HCT116 (cell line): ENCODE data around the gene FBXL16. TPM values are rescaled to one million over a fixed set of nuclear protein-coding genes. Genes with fewer than 3 reads are reported as not detected.
A peak's percentile ranks its signal among the peaks of the same experiment; 100 is the strongest.

Experiments
- ATAC-seq: fragments of 200-7000 bp; cut with Tn5 transposase; 2 replicates; pipeline ENCODE4 v1.9.1; 2020; ENCODE audit warnings: mild to moderate bottlenecking, moderate library complexity
- BruUV-seq: library from RNA; stranded (reverse); fragments of 400-500 nt; replicated peaks from 2 replicates; lab custom pipeline; 2021; lab: Mats Ljungman, UMichigan
- CTCF ChIA-PET: fragments of 300-600 bp; sonication (Branson Sonifier 250); formaldehyde crosslinking; loops from one replicate; lab custom pipeline; 2021; ENCODE audit warnings: antibody characterized with exemption; lab: Charles Lee
- POLR2A ChIA-PET: fragments of 300-600, 350-600 bp; sonication (Branson Sonifier 250); formaldehyde crosslinking; loops from one replicate; lab custom pipeline; 2021; ENCODE audit warnings: antibody characterized with exemption; lab: Charles Lee
- RAD21 ChIA-PET, 2 experiments: fragments of 300-600 bp; sonication (Branson Sonifier 250); formaldehyde crosslinking; loops; one replicate each; lab custom pipeline; 2023; ENCODE audit warnings: low total read pairs in 2 of 2; ENCODE audit not compliant: uncharacterized antibody in 2 of 2, unreplicated experiment in 2 of 2, low non-redundant PET in 1 of 2; lab: Charles Lee
- DNase-seq: peaks from one replicate; pipeline ENCODE4 v3.0.0-alpha.2; 2010; ENCODE audit warnings: low read depth, low spot score
- H2AFZ ChIP-seq: fragments of 200-600 bp; shearing (Covaris generic), sonication (generic); 2 replicates; pipeline ENCODE4 v1.6.1; 2017; ENCODE audit warnings: low read depth, mixed run types, mixed read lengths, antibody characterized with exemption, low read length; ENCODE audit not compliant: poor library complexity, severe bottlenecking
- H3K27ac ChIP-seq: 2 replicates; pipeline ENCODE4 v1.5.1; 2012; ENCODE audit warnings: low read depth, low read length
- H3K27me3 ChIP-seq: fragments of 200-600 bp; sonication (generic); 2 replicates; pipeline ENCODE4 v1.6.1; 2016; ENCODE audit warnings: mixed run types, low read length, mixed read lengths; ENCODE audit not compliant: insufficient read depth
- H3K36me3 ChIP-seq, 2 experiments: fragments of 200-500 bp in 1 of 2; fragments of 200-600 bp in 1 of 2; sonication (Bioruptor generic) in 1 of 2; sonication (generic) in 1 of 2; 2 replicates each; pipeline versions ENCODE4 v1.5.1 to v1.6.1; 2014 to 2016; ENCODE audit warnings: low read length in 2 of 2, inconsistent platforms in 1 of 2, mixed read lengths in 1 of 2, mixed run types in 1 of 2; ENCODE audit not compliant: insufficient read depth in 2 of 2, control insufficient read depth in 1 of 2
- H3K4me1 ChIP-seq, 2 experiments: fragments of 200-600 bp in 1 of 2; sonication (generic) in 1 of 2; 2 replicates each; pipeline versions ENCODE4 v1.5.1 to v1.6.1; 2012 to 2017; ENCODE audit warnings: low read length in 2 of 2, inconsistent platforms in 1 of 2, mild to moderate bottlenecking in 1 of 2, mixed read lengths in 1 of 2, mixed run types in 1 of 2, moderate library complexity in 1 of 2; ENCODE audit not compliant: insufficient read depth in 2 of 2, control insufficient read depth in 1 of 2
- H3K4me2 ChIP-seq: fragments of 200-600 bp; sonication (generic); 2 replicates; pipeline ENCODE4 v1.6.1; 2017; ENCODE audit warnings: mixed run types, low read length, mixed read lengths
- H3K4me3 ChIP-seq, 2 experiments: fragments of 200-600 bp in 1 of 2; sonication (generic) in 1 of 2; replicated peaks in 1 of 2; 2 replicates each; pipeline ENCODE4 v1.5.1; 2011 to 2016; ENCODE audit warnings: low read length in 2 of 2, control low read depth in 1 of 2, low read depth in 1 of 2, mild to moderate bottlenecking in 1 of 2, mixed read lengths in 1 of 2, mixed run types in 1 of 2
- H3K79me2 ChIP-seq: fragments of 200-600 bp; sonication (generic); 2 replicates; pipeline ENCODE4 v1.6.1; 2017; ENCODE audit warnings: mild to moderate bottlenecking, mixed run types, low read length, moderate library complexity, mixed read lengths; ENCODE audit not compliant: insufficient read depth
- H3K9ac ChIP-seq: fragments of 200-600 bp; sonication (generic); 2 replicates; pipeline ENCODE4 v1.6.1; 2016; ENCODE audit warnings: low read length, mixed read lengths
- H3K9me2 ChIP-seq: fragments of 200-600 bp; sonication (generic), shearing (Covaris generic); 2 replicates; pipeline ENCODE4 v1.6.1; 2017; ENCODE audit warnings: mixed run types, mild to moderate bottlenecking, moderate library complexity; ENCODE audit not compliant: insufficient read depth
- H3K9me3 ChIP-seq, 2 experiments: fragments of 200-500 bp in 1 of 2; fragments of 200-600 bp in 1 of 2; sonication (Bioruptor generic) in 1 of 2; sonication (generic) in 1 of 2; 2 replicates each; pipeline ENCODE4 v1.6.1; 2014 to 2017; ENCODE audit warnings: low read length in 2 of 2, mixed read lengths in 2 of 2, inconsistent platforms in 1 of 2, low read depth in 1 of 2, mild to moderate bottlenecking in 1 of 2, mixed run types in 1 of 2, moderate library complexity in 1 of 2; ENCODE audit not compliant: control insufficient read depth in 1 of 2, insufficient read depth in 1 of 2
- H4K20me1 ChIP-seq: fragments of 200-600 bp; sonication (generic), shearing (Covaris generic); 2 replicates; pipeline ENCODE4 v1.6.1; 2017; ENCODE audit warnings: mixed run types, mild to moderate bottlenecking, moderate library complexity; ENCODE audit not compliant: insufficient read depth
- CBX3 ChIP-seq: IDR thresholded peaks from 2 replicates; pipeline ENCODE4 v1.6.1; 2012; ENCODE audit warnings: low read depth
- CEBPB ChIP-seq: IDR thresholded peaks from 2 replicates; pipeline ENCODE4 v1.6.1; 2012; ENCODE audit warnings: low read depth
- CTCF ChIP-seq, 3 experiments: fragments of 200-600 bp in 1 of 3; sonication (generic) in 1 of 3; IDR thresholded peaks in 2 of 3; conservative IDR thresholded peaks in 1 of 3; 2 replicates each; pipeline ENCODE4 v1.5.1; 2012 to 2017; ENCODE audit warnings: low read depth in 2 of 3, low read length in 2 of 3, antibody characterized with exemption in 1 of 3, borderline replicate concordance in 1 of 3, control low read depth in 1 of 3, mild to moderate bottlenecking in 1 of 3, mixed read lengths in 1 of 3, mixed run types in 1 of 3, moderate library complexity in 1 of 3; ENCODE audit not compliant: insufficient read depth in 1 of 3
- ELF1 ChIP-seq: IDR thresholded peaks from 2 replicates; pipeline ENCODE4 v1.6.1; 2012; ENCODE audit warnings: low read depth, borderline replicate concordance
- EZH2 ChIP-seq: fragments of 200-600 bp; sonication (generic); IDR thresholded peaks from 2 replicates; pipeline ENCODE4 v1.6.1; 2017; ENCODE audit warnings: antibody characterized with exemption, mixed run types
- EZH2phosphoT487 ChIP-seq: fragments of 200-600 bp; IDR thresholded peaks from 2 replicates; pipeline ENCODE4 v1.6.1; 2018; ENCODE audit warnings: antibody characterized with exemption, borderline replicate concordance
- FOSL1 ChIP-seq: IDR thresholded peaks from 2 replicates; pipeline ENCODE4 v1.6.1; 2012; ENCODE audit warnings: low read depth
- JUND ChIP-seq: IDR thresholded peaks from 2 replicates; pipeline ENCODE4 v1.6.1; 2012
- MAX ChIP-seq: IDR thresholded peaks from 2 replicates; pipeline ENCODE4 v1.6.1; 2012
- POLR2AphosphoS5 ChIP-seq: IDR thresholded peaks from 2 replicates; pipeline ENCODE4 v1.6.1; 2011; ENCODE audit warnings: mild to moderate bottlenecking, low read depth, low read length, moderate library complexity
- RAD21 ChIP-seq: IDR thresholded peaks from 2 replicates; pipeline ENCODE4 v1.6.1; 2012; ENCODE audit warnings: low read depth, mild to moderate bottlenecking
- REST ChIP-seq: IDR thresholded peaks from 2 replicates; pipeline ENCODE4 v1.6.1; 2012; ENCODE audit warnings: low read depth
- SIN3A ChIP-seq: IDR thresholded peaks from 2 replicates; pipeline ENCODE4 v1.6.1; 2012; ENCODE audit warnings: low read depth
- SP1 ChIP-seq: IDR thresholded peaks from 2 replicates; pipeline ENCODE4 v1.6.1; 2012; ENCODE audit warnings: low read depth
- TCF7L2 ChIP-seq: IDR thresholded peaks from 2 replicates; pipeline ENCODE4 v1.7.0; 2011; ENCODE audit warnings: borderline replicate concordance, inconsistent platforms; ENCODE audit not compliant: insufficient read depth, insufficient read length; ENCODE audit errors: extremely low read depth
- ZFX ChIP-seq: fragments of 450-650 bp; IDR thresholded peaks from 2 replicates; pipeline ENCODE4 v1.6.1; 2017
- ZNF274 ChIP-seq: fragments of 200-500 bp; sonication (Bioruptor generic); IDR thresholded peaks from 2 replicates; pipeline ENCODE4 v1.6.1; 2014; ENCODE audit warnings: mild to moderate bottlenecking, low read depth, low read length, inconsistent platforms
- intact Hi-C: fragments of 100-400 bp; cut with micrococcal nuclease; formaldehyde crosslinking; loops from 2 replicates; pipeline ENCODE4 v1.10.0; 2022
- total RNA-seq: library from RNA; stranded (reverse); gene quantifications from one replicate; pipeline ENCODE4 v1.2.1, GENCODE V29; 2021; ENCODE audit not compliant: unreplicated experiment

FBXL16 gene
- total RNA-seq, 1 experiment from 2014 or later, result 49.7 TPM

- Histone ChIP-seq H2AFZ (no peak overlapping the region), H3K36me3 (no peaks in the 10 kb centered on the region; a peak in 1 of 4 replicates), H3K27me3 (no peaks in the 10 kb centered on the region), H3K4me2 (peak overlapping the region; percentile 40), H3K9ac (peak overlapping the region; percentile 23; the same call in 1 of the 2 replicates), H3K27ac (peak overlapping the region; percentile 78), H3K79me2 (peaks cover 26% of the 10 kb centered on the region), H3K4me1 (peaks cover 0 to 10% of the 10 kb centered on the region in 2 experiments; a peak in 1 of 4 replicates), H3K4me3 (peak overlapping the region in 1 of 2 experiments; percentile 72; a peak in 2 of 4 replicates), H3K9me3 (no peaks in the 10 kb centered on the region), H4K20me1 (no peaks in the 10 kb centered on the region), H3K9me2 (no peaks in the 10 kb centered on the region)
- DNase-seq, result no peak
- 0 out of 2 replicates have a peak, but pooled peaks have one; percentile 1 for ATAC-seq
- POLR2A ChIA-PET, result no interaction called here
- RAD21 ChIA-PET, result no interaction called here
- intact Hi-C loops, result no loop called here
- TF ChIP-seq FOSL1 (no peak), SIN3A (no peak), EZH2phosphoT487 (no peak), ZFX (no peak), RAD21 (no peak), ELF1 (no peak), SP1 (no peak), CBX3 (no peak), EZH2 (no peak), CEBPB (no peak), MAX (no peak)
- BruUV-seq, result no TSS peak
- CTCF ChIA-PET, result no interaction called here
These were observed 38.4 kb downstream of the FBXL16 start for GRCh38 chr16:667113-667779.

- no peak overlapping the region; the same call in 1 of the 2 replicates for H3K27ac ChIP-seq
- no peak overlapping the region for H2AFZ ChIP-seq
- H4K20me1 ChIP-seq, result no peaks in the 10 kb centered on the region
- no peak overlapping the region for H3K9ac ChIP-seq
- intact Hi-C loops, result no loop called here
- ChIA-PET CTCF (no interaction called here), RAD21 (no interaction called here), POLR2A (no interaction called here)
- H3K36me3 ChIP-seq, result no peaks in the 10 kb centered on the region
- H3K9me2 ChIP-seq, result no peaks in the 10 kb centered on the region
- H3K4me1 ChIP-seq, result peaks cover 0 to 10% of the 10 kb centered on the region in 2 experiments; a peak in 1 of 4 replicates
- no peak for ATAC-seq
- H3K79me2 ChIP-seq, result peaks cover 26% of the 10 kb centered on the region
- no peak overlapping the region for H3K4me2 ChIP-seq
- no peak for DNase-seq
- no peaks in the 10 kb centered on the region for H3K9me3 ChIP-seq
- H3K27me3 ChIP-seq, result no peaks in the 10 kb centered on the region
- no TSS peak for BruUV-seq
- H3K4me3 ChIP-seq, result no peak overlapping the region
- TF ChIP-seq TCF7L2 (no peak), ZFX (no peak), REST (no peak), CTCF (IDR thresholded peaks at IDR 0.05 in 2 of 3, conservative IDR thresholded peaks at IDR 0.05 in 1 of 3; ENCODE audit: borderline replicate concordance in 1 of 3, insufficient read depth in 1 of 3, low read depth in 2 of 3, low read length in 2 of 3) (no peak), JUND (no peak), POLR2AphosphoS5 (no peak), ZNF274 (no peak)
These were observed 39.0 kb downstream of the FBXL16 start for GRCh38 chr16:666572-666971.
